ENCODE measurements around the gene SIGMAR1.
A peak's percentile ranks its signal among the peaks of the same experiment; 100 is the strongest.

The SIGMAR1 gene

GRCh38 chr9:34652602-34653000 lies 15.0 kb upstream of the SIGMAR1 start:
- H3K27me3 ChIP-seq (ENCODE audit: insufficient read depth, low read length), result no peaks in the 10 kb centered on the region; the same call in 1 of the 2 replicates
- no peaks in the 10 kb centered on the region for H3F3A ChIP-seq (ENCODE audit: insufficient read depth, low read length)
- H3K4me3 ChIP-seq (ENCODE audit: low read depth, low read length, poor library complexity, severe bottlenecking), result no peak overlapping the region
- peaks cover 18% of the 10 kb centered on the region for H3K4me1 ChIP-seq (ENCODE audit: insufficient read depth, low read length, severe bottlenecking)
- H3K4me2 ChIP-seq (ENCODE audit: low read length), result peak overlapping the region; percentile 46; the same call in 1 of the 2 replicates
- H3K9ac ChIP-seq (ENCODE audit: low read length), result no peak overlapping the region; the same call in 1 of the 2 replicates
- H4K20me1 ChIP-seq (ENCODE audit: insufficient read depth, low read length), result no peaks in the 10 kb centered on the region
- H2AFZ ChIP-seq (ENCODE audit: low read length), result no peak overlapping the region
- no peak overlapping the region for H3K27ac ChIP-seq (ENCODE audit: low read depth, low read length, poor library complexity, severe bottlenecking)
- H3K79me2 ChIP-seq (ENCODE audit: insufficient read depth, low read length), result no peaks in the 10 kb centered on the region
- H3K9me3 ChIP-seq (ENCODE audit: low read length), result no peaks in the 10 kb centered on the region
- TF ChIP-seq, protein P1, sequence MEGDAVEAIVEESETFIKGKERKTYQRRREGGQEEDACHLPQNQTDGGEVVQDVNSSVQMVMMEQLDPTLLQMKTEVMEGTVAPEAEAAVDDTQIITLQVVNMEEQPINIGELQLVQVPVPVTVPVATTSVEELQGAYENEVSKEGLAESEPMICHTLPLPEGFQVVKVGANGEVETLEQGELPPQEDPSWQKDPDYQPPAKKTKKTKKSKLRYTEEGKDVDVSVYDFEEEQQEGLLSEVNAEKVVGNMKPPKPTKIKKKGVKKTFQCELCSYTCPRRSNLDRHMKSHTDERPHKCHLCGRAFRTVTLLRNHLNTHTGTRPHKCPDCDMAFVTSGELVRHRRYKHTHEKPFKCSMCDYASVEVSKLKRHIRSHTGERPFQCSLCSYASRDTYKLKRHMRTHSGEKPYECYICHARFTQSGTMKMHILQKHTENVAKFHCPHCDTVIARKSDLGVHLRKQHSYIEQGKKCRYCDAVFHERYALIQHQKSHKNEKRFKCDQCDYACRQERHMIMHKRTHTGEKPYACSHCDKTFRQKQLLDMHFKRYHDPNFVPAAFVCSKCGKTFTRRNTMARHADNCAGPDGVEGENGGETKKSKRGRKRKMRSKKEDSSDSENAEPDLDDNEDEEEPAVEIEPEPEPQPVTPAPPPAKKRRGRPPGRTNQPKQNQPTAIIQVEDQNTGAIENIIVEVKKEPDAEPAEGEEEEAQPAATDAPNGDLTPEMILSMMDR (IDR thresholded peaks at IDR 0.05; ENCODE audit: low read length), result no peak
- no peak for TF ChIP-seq EZH2 (IDR thresholded peaks at IDR 0.05; ENCODE audit: borderline replicate concordance, low read length)
- H3K9me2 ChIP-seq (ENCODE audit: low read depth, low read length), result no peaks in the 10 kb centered on the region
- peaks cover 35% of the 10 kb centered on the region for H3K36me3 ChIP-seq (ENCODE audit: insufficient read depth, low read length)

GRCh38 chr9:34651876-34652601 lies 14.5 kb upstream of the SIGMAR1 start, which contains the start of gene IL11RA:
Gene IL11RA (plus strand): TSS chr9:34652185. CDS start chr9:34655218, 3,033 bp downstream.
- Histone ChIP-seq H4K20me1 (ENCODE audit: insufficient read depth, low read length) (no peaks in the 10 kb centered on the region), H3F3A (ENCODE audit: insufficient read depth, low read length) (no peaks in the 10 kb centered on the region), H3K27ac (ENCODE audit: low read depth, low read length, poor library complexity, severe bottlenecking) (no peak within 1 kb of the TSS), H3K9ac (ENCODE audit: low read length) (no peak within 1 kb of the TSS; the same call in 1 of the 2 replicates), H3K9me2 (ENCODE audit: low read depth, low read length) (no peaks in the 10 kb centered on the region), H3K4me1 (ENCODE audit: insufficient read depth, low read length, severe bottlenecking) (peaks cover 24% of the 10 kb centered on the region), H3K79me2 (ENCODE audit: insufficient read depth, low read length) (no peaks in the 10 kb centered on the region), H2AFZ (ENCODE audit: low read length) (no peak within 1 kb of the TSS), H3K27me3 (ENCODE audit: insufficient read depth, low read length) (no peaks in the 10 kb centered on the region; the same call in 1 of the 2 replicates), H3K4me3 (ENCODE audit: low read depth, low read length, poor library complexity, severe bottlenecking) (peak within 1 kb of the TSS; percentile 29), H3K9me3 (ENCODE audit: low read length) (no peaks in the 10 kb centered on the region), H3K36me3 (ENCODE audit: insufficient read depth, low read length) (peaks cover 35% of the 10 kb centered on the region), H3K4me2 (ENCODE audit: low read length) (peak within 1 kb of the TSS; percentile 46)
- TF ChIP-seq EZH2 (IDR thresholded peaks at IDR 0.05; ENCODE audit: borderline replicate concordance, low read length), result no peak
- TF ChIP-seq, protein P1 (IDR thresholded peaks at IDR 0.05; ENCODE audit: low read length), result no peak

DNA sequence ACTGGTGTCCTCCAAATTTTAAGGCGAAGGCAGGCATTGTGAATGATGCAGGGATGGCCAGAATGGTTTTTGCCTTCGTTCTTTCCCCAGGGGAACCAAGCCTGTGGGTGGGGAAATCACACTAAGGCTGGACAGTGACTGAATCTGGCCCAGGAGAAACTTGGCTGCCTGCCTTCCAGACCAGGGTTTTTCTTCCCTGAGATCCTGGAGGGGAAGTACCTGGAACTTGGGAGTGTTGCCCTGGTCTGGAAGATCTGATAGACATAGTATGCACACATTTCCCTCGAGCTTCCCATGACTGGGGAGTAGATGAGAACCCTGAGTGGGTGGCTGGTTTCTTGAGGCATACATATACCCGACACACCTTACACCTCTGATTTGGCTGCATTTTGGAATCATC lies 13.7 kb upstream of the SIGMAR1 start:
- H3K9ac ChIP-seq (ENCODE audit: low read length), result no peak overlapping the region
- no peaks in the 10 kb centered on the region for H3F3A ChIP-seq (ENCODE audit: insufficient read depth, low read length)
- no peaks in the 10 kb centered on the region for H3K9me3 ChIP-seq (ENCODE audit: low read length)
- no peak overlapping the region for H3K4me3 ChIP-seq (ENCODE audit: low read depth, low read length, poor library complexity, severe bottlenecking)
- H2AFZ ChIP-seq (ENCODE audit: low read length), result no peak overlapping the region
- peaks cover 25% of the 10 kb centered on the region for H3K4me1 ChIP-seq (ENCODE audit: insufficient read depth, low read length, severe bottlenecking)
- peaks cover 35% of the 10 kb centered on the region for H3K36me3 ChIP-seq (ENCODE audit: insufficient read depth, low read length)
- no peaks in the 10 kb centered on the region for H3K9me2 ChIP-seq (ENCODE audit: low read depth, low read length)
- H4K20me1 ChIP-seq (ENCODE audit: insufficient read depth, low read length), result no peaks in the 10 kb centered on the region
- no peaks in the 10 kb centered on the region; the same call in 1 of the 2 replicates for H3K27me3 ChIP-seq (ENCODE audit: insufficient read depth, low read length)
- TF ChIP-seq EZH2 (IDR thresholded peaks at IDR 0.05; ENCODE audit: borderline replicate concordance, low read length), result no peak
- TF ChIP-seq, protein P1 (IDR thresholded peaks at IDR 0.05; ENCODE audit: low read length), result no peak
- no peaks in the 10 kb centered on the region for H3K79me2 ChIP-seq (ENCODE audit: insufficient read depth, low read length)
- peak overlapping the region; percentile 46; the same call in 1 of the 2 replicates for H3K4me2 ChIP-seq (ENCODE audit: low read length)
- H3K27ac ChIP-seq (ENCODE audit: low read depth, low read length, poor library complexity, severe bottlenecking), result no peak overlapping the region
